Liver (tissue), 3 donors: Measurements from ENCODE around the gene ORC5.

Source experiments
- ATF3 ChIP-seq: IDR thresholded peaks from 2 replicates; pipeline ENCODE4 v1.6.1; 2016; ENCODE audit warnings: antibody characterized with exemption
- CTCF ChIP-seq: fragments of 150-350 bp; IDR thresholded peaks from 2 replicates; pipeline ENCODE4 v1.5.1; 2017; ENCODE audit warnings: improper control_type of control experiment, low read depth, low read length; ENCODE audit not compliant: missing input control
- EGR1 ChIP-seq, 2 donors: IDR thresholded peaks; 2 replicates each; pipeline ENCODE4 v1.6.1; 2016 to 2018; ENCODE audit warnings: antibody characterized with exemption in 2 of 2, low read depth in 2 of 2
- REST ChIP-seq: IDR thresholded peaks from 2 replicates; pipeline ENCODE4 v1.6.1; 2016; ENCODE audit warnings: antibody characterized with exemption, mild to moderate bottlenecking
- RXRA ChIP-seq, 2 donors: IDR thresholded peaks; 2 replicates each; pipeline ENCODE4 v1.6.1; 2017 to 2018; ENCODE audit warnings: antibody characterized with exemption in 2 of 2, mild to moderate bottlenecking in 1 of 2
- TAF1 ChIP-seq: conservative IDR thresholded peaks from 2 replicates; pipeline ENCODE4 v1.6.1; 2016; ENCODE audit warnings: antibody characterized with exemption, mild to moderate bottlenecking
- ZBTB33 ChIP-seq: IDR thresholded peaks from 2 replicates; pipeline ENCODE4 v1.6.1; 2016; ENCODE audit warnings: antibody characterized with exemption
- donor health status: healthy.
- donor health status: healthy.

GRCh38 chr7:104111271-104111670 lies 96.5 kb downstream of the ORC5 start:
- no peak for TF ChIP-seq CTCF
- no peak for TF ChIP-seq ATF3
- TF ChIP-seq EGR1 (IDR thresholded peaks at IDR 0.05; ENCODE audit: low read depth in 2 of 2): no peak
- TF ChIP-seq TAF1: no peak
- TF ChIP-seq ZBTB33: no peak
- TF ChIP-seq RXRA (IDR thresholded peaks at IDR 0.05): no peak
- TF ChIP-seq REST: no peak
